IMR-90 (cell line): Measurements from ENCODE around the gene EIF4G3. TPM values are rescaled to one million over a fixed set of nuclear protein-coding genes. Genes with fewer than 3 reads are reported as not detected.

Source experiments
- ATAC-seq: fragments of 200-7000 bp; cut with Tn5 transposase; 2 replicates; pipeline ENCODE4 v1.9.1; 2020; ENCODE audit warnings: low read depth, mild to moderate bottlenecking, moderate library complexity
- BruUV-seq: library from RNA; stranded (reverse); fragments of 400-500 nt; replicated peaks from 2 replicates; lab custom pipeline; 2021; lab: Mats Ljungman, UMichigan
- CTCF ChIA-PET: fragments of 300-600 bp; formaldehyde crosslinking; extraction: SDS; loops from one replicate; lab custom pipeline; 2021; ENCODE audit warnings: antibody characterized with exemption; lab: Yijun Ruan, JAX
- POLR2A ChIA-PET: fragments of 300-600 bp; sonication (Branson Sonifier 250); formaldehyde crosslinking; loops from one replicate; lab custom pipeline; 2022; ENCODE audit warnings: antibody characterized with exemption; ENCODE audit not compliant: unreplicated experiment; lab: Charles Lee
- DNase-seq: peaks from one replicate; pipeline ENCODE4 v3.0.0; 2013
- H2AFZ ChIP-seq: replicated peaks from 2 replicates; pipeline ENCODE3; 2013; ENCODE audit warnings: low read length, mild to moderate bottlenecking; ENCODE audit not compliant: poor library complexity
- H2AK5ac ChIP-seq: 2 replicates; pipeline ENCODE4 v1.6.1; 2013; ENCODE audit warnings: low read depth, low read length, inconsistent platforms
- H2AK9ac ChIP-seq: replicated peaks from 2 replicates; pipeline ENCODE3; 2013; ENCODE audit warnings: mild to moderate bottlenecking, low read depth, low read length, moderate library complexity; ENCODE audit not compliant: poor library complexity
- H2BK120ac ChIP-seq: 2 replicates; pipeline ENCODE4 v1.6.1; 2013; ENCODE audit warnings: low read depth, low read length, inconsistent platforms
- H2BK15ac ChIP-seq: 3 replicates; pipeline ENCODE4 v1.6.1; 2013; ENCODE audit warnings: low read depth, low read length, inconsistent platforms
- H2BK20ac ChIP-seq: 2 replicates; pipeline ENCODE4 v1.6.1; 2013; ENCODE audit warnings: low read depth, mild to moderate bottlenecking, inconsistent platforms, low read length, moderate library complexity
- H2BK5ac ChIP-seq: 2 replicates; pipeline ENCODE4 v1.6.1; 2013; ENCODE audit warnings: mild to moderate bottlenecking, low read depth, low read length, inconsistent platforms; ENCODE audit not compliant: poor library complexity, severe bottlenecking
- H3K14ac ChIP-seq: replicated peaks from 2 replicates; pipeline ENCODE4 v1.6.1; 2013; ENCODE audit warnings: low read depth, low read length, inconsistent platforms
- H3K18ac ChIP-seq: 2 replicates; pipeline ENCODE4 v1.6.1; 2013; ENCODE audit warnings: low read depth, low read length, control low read depth
- H3K23ac ChIP-seq: 2 replicates; pipeline ENCODE4 v1.6.1; 2013; ENCODE audit warnings: low read depth, low read length, inconsistent platforms
- H3K27ac ChIP-seq: 2 replicates; pipeline ENCODE4 v1.5.1; 2013; ENCODE audit warnings: mild to moderate bottlenecking, control low read depth, low read length; ENCODE audit not compliant: insufficient read depth
- H3K27me3 ChIP-seq: 2 replicates; pipeline ENCODE4 v1.6.1; 2013; ENCODE audit warnings: low read length; ENCODE audit not compliant: control insufficient read depth, insufficient read depth
- H3K36me3 ChIP-seq: 2 replicates; pipeline ENCODE4 v1.6.1; 2013; ENCODE audit warnings: low read length, mixed read lengths; ENCODE audit not compliant: control insufficient read depth, insufficient read depth
- H3K4ac ChIP-seq: 2 replicates; pipeline ENCODE4 v1.6.1; 2013; ENCODE audit warnings: low read depth, low read length, inconsistent platforms
- H3K4me1 ChIP-seq: 2 replicates; pipeline ENCODE4 v1.6.1; 2013; ENCODE audit warnings: low read length, mixed read lengths; ENCODE audit not compliant: control insufficient read depth, insufficient read depth
- H3K4me2 ChIP-seq: 2 replicates; pipeline ENCODE4 v1.6.1; 2013; ENCODE audit warnings: low read depth, mild to moderate bottlenecking, control low read depth, low read length, moderate library complexity
- H3K4me3 ChIP-seq: 2 replicates; pipeline ENCODE4 v1.5.1; 2013; ENCODE audit warnings: low read depth, mild to moderate bottlenecking, control low read depth, low read length, moderate library complexity; ENCODE audit not compliant: insufficient read depth
- H3K56ac ChIP-seq: 2 replicates; pipeline ENCODE4 v1.6.1; 2013; ENCODE audit warnings: low read length, inconsistent platforms; ENCODE audit not compliant: insufficient read depth; ENCODE audit errors: extremely low read depth
- H3K79me1 ChIP-seq, 2 experiments: 2 replicates each; pipeline ENCODE4 v1.6.1; 2013; ENCODE audit warnings: low read length in 2 of 2, inconsistent platforms in 1 of 2, low read depth in 1 of 2
- H3K9ac ChIP-seq: 2 replicates; pipeline ENCODE4 v1.6.1; 2013; ENCODE audit warnings: low read depth, low read length, control low read depth
- H3K9me1 ChIP-seq: 2 replicates; pipeline ENCODE4 v1.6.1; 2013; ENCODE audit warnings: low read length, inconsistent platforms; ENCODE audit not compliant: insufficient read depth
- H3K9me3 ChIP-seq: 2 replicates; pipeline ENCODE4 v1.6.1; 2013; ENCODE audit warnings: low read length; ENCODE audit not compliant: control insufficient read depth, insufficient read depth
- H4K20me1 ChIP-seq: 2 replicates; pipeline ENCODE4 v1.6.1; 2013; ENCODE audit warnings: low read length, inconsistent platforms; ENCODE audit not compliant: insufficient read depth
- H4K5ac ChIP-seq: 2 replicates; pipeline ENCODE4 v1.6.1; 2013; ENCODE audit warnings: mild to moderate bottlenecking, low read depth, low read length, control low read depth
- H4K8ac ChIP-seq, 2 experiments: 2 replicates each; pipeline ENCODE4 v1.6.1; 2013; ENCODE audit warnings: low read depth in 2 of 2, low read length in 2 of 2, control low read depth in 1 of 2, inconsistent platforms in 1 of 2
- H4K91ac ChIP-seq: 2 replicates; pipeline ENCODE4 v1.6.1; 2013; ENCODE audit warnings: low read depth, low read length, inconsistent platforms; ENCODE audit not compliant: insufficient read depth
- BHLHE40 ChIP-seq: fragments of 150-350 bp; IDR thresholded peaks from 2 replicates; pipeline ENCODE4 v1.6.1; 2016; ENCODE audit warnings: mild to moderate bottlenecking, low read depth, low read length
- CEBPB ChIP-seq: IDR thresholded peaks from 2 replicates; pipeline ENCODE4 v1.6.1; 2012; ENCODE audit warnings: low read depth, low read length, improper control_type of control experiment
- CTCF ChIP-seq: conservative IDR thresholded peaks from 2 replicates; pipeline ENCODE4 v1.5.1; 2012; ENCODE audit warnings: mild to moderate bottlenecking, low read depth, low read length, improper control_type of control experiment
- USF2 ChIP-seq: fragments of 150-350 bp; IDR thresholded peaks from 2 replicates; pipeline ENCODE4 v1.6.1; 2017; ENCODE audit warnings: mild to moderate bottlenecking, antibody characterized with exemption, low read length, low read depth
- WGBS, 2 experiments: methylation state at CpG; one replicate each; pipeline versions ENCODE4 v1.1.5 to v1.1.7; 2013; ENCODE audit warnings: missing lambda C conversion rate in 2 of 2; ENCODE audit not compliant: insufficient read length in 1 of 2; ENCODE audit errors: extremely low coverage in 2 of 2; 5-methylcytosine and 5-hydroxymethylcytosine counted together
- dilution Hi-C: fragments of 300-500 bp; cut with HindIII; formaldehyde crosslinking; loops from one replicate; pipeline ENCODE4 v1.14.3; 2018; ENCODE audit warnings: low sequenced_read_pairs; ENCODE audit not compliant: unreplicated experiment
- in situ Hi-C: fragments of 300-500 bp; cut with MboI; formaldehyde crosslinking; loops from 3 replicates; pipeline ENCODE4 v1.14.3; 2019; ENCODE audit warnings: low sequenced_read_pairs, inconsistent platforms, mixed read lengths
- intact Hi-C: fragments of 100-400 bp; cut with micrococcal nuclease; formaldehyde crosslinking; loops from 2 replicates; pipeline ENCODE4 v1.10.0; 2022
- polyA plus RNA-seq, 3 experiments: library from polyadenylated mRNA; depleted of rRNA; stranded (reverse); fragments of >200 nt; gene quantifications; 2 replicates each; pipeline ENCODE4 v1.2.3, GENCODE V29; 2012; ENCODE audit warnings: low replicate concordance in 1 of 3
- total RNA-seq: library from RNA; depleted of rRNA; stranded (reverse); fragments of >200 nt; gene quantifications from 2 replicates; pipeline ENCODE4 v1.2.3, GENCODE V29; 2012

EIF4G3 gene
- total and polyA plus RNA-seq, 2 of the 4 experiments (the other 2 are of a cell fraction): 25.8 to 49.2 TPM

DNA sequence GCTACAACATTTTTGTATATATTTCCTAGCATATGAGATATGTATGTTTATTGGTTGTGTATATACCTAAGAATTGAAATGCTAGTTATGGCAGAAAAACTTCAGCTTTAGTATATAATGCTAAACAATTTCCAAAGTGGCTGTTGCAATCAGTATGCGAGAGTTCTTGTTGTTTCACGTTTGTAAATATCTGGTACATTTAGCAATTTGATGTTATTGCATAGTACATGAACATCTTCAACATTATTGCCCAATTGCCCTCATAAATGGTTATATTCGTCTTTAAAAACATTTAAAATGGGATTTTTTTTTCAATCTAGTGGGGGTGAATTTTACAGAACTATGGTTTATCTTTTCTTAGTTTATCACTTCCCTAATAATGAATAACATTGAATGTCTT lies 303.4 kb downstream of the EIF4G3 start:
- WGBS, 2 experiments: no CpG with 5 or more reads among the region's 3 CpGs
- Histone ChIP-seq H3K4me1 (peaks cover 8% of the 10 kb centered on the region), H3K36me3 (peaks cover 12% of the 10 kb centered on the region), H3K4me2 (no peak overlapping the region), H3K18ac (no peak overlapping the region), H4K20me1 (no peaks in the 10 kb centered on the region), H3K27me3 (no peaks in the 10 kb centered on the region), H4K91ac (no peak overlapping the region), H2AFZ (no peak overlapping the region), H2BK120ac (no peak overlapping the region), H2BK20ac (no peak overlapping the region), H3K79me1 (peaks cover under 1 to 10% of the 10 kb centered on the region in 2 experiments; a peak in 2 of 4 replicates), H3K9me3 (no peaks in the 10 kb centered on the region), H3K56ac (no peak overlapping the region), H3K27ac (no peak overlapping the region), H3K14ac (no peak overlapping the region), H3K9ac (no peak overlapping the region), H3K4ac (no peak overlapping the region), H2BK5ac (no peak overlapping the region), H3K4me3 (no peak overlapping the region), H2AK9ac (no peak overlapping the region), H3K23ac (no peak overlapping the region), H3K9me1 (peaks cover 13% of the 10 kb centered on the region), H4K8ac (no peak overlapping the region), H2BK15ac (no peak overlapping the region), H2AK5ac (no peak overlapping the region), H4K5ac (no peak overlapping the region)
- dilution Hi-C loops (no loop called here), intact Hi-C loops (no loop called here), in situ Hi-C loops (no loop called here)
- peak; percentile 49 for ATAC-seq
- peak; percentile 55 for DNase-seq
- no TSS peak for BruUV-seq
- ChIA-PET POLR2A (interaction anchor here (1.0 kb wide), 1 partner anchor 10 kb away, joined by 3 read pairs; no protein-coding TSS in a partner anchor), CTCF (interaction anchor here (0.6 kb wide), 1 partner anchor 990 kb away, joined by 3 read pairs; no protein-coding TSS in a partner anchor)
- 0 out of 2 replicates have a peak, but pooled peaks have one; percentile 9 for TF ChIP-seq BHLHE40
- TF ChIP-seq CTCF: no peak
- no peak for TF ChIP-seq USF2
- peak; percentile 86 for TF ChIP-seq CEBPB
